MM.1S (cell line): ENCODE data around the gene GYS2.
"Not testable (repeated sequence)": the region's sequence is repeated elsewhere in the genome, so short reads cannot be mapped to it uniquely, and the experiment has no call there.

Experiments used
- DNase-seq: peaks from one replicate; pipeline ENCODE4 v3.0.0-alpha.2; 2015
- H2AFZ ChIP-seq: fragments of 300-600 bp; sonication (generic); 2 replicates; pipeline ENCODE4 v1.6.0; 2016; ENCODE audit warnings: antibody characterized with exemption, low read length
- H3F3A ChIP-seq: fragments of 300-600 bp; sonication (generic); 2 replicates; pipeline ENCODE4 v1.6.1; 2016; ENCODE audit warnings: mild to moderate bottlenecking, antibody characterized with exemption, low read length, moderate library complexity, mixed read lengths; ENCODE audit not compliant: insufficient read depth
- H3K27ac ChIP-seq: fragments of 300-600 bp; sonication (generic); 2 replicates; pipeline ENCODE4 v1.5.1; 2016; ENCODE audit warnings: mild to moderate bottlenecking, low read length
- H3K27me3 ChIP-seq: fragments of 300-600 bp; sonication (generic); replicated peaks from 2 replicates; pipeline ENCODE4 v1.6.0; 2016; ENCODE audit warnings: low read length; ENCODE audit not compliant: insufficient read depth
- H3K36me3 ChIP-seq: fragments of 300-600 bp; sonication (generic); replicated peaks from 2 replicates; pipeline ENCODE4 v1.6.1; 2016; ENCODE audit warnings: mild to moderate bottlenecking, low read length, mixed read lengths; ENCODE audit not compliant: insufficient read depth
- H3K4me1 ChIP-seq: fragments of 300-600 bp; sonication (generic); 2 replicates; pipeline ENCODE4 v1.6.1; 2016; ENCODE audit warnings: low read length, mixed read lengths
- H3K4me2 ChIP-seq: fragments of 300-600 bp; sonication (generic); 2 replicates; pipeline ENCODE4 v1.6.0; 2016; ENCODE audit warnings: low read depth, low read length
- H3K4me3 ChIP-seq: fragments of 300-600 bp; sonication (generic); 2 replicates; pipeline ENCODE4 v1.5.1; 2016; ENCODE audit warnings: low read length, mixed read lengths
- H3K79me2 ChIP-seq: fragments of 300-600 bp; sonication (generic); 2 replicates; pipeline ENCODE4 v1.6.1; 2016; ENCODE audit warnings: mixed run types, low read length, mixed read lengths
- H3K9ac ChIP-seq: fragments of 300-600 bp; sonication (generic); 2 replicates; pipeline ENCODE4 v1.6.1; 2016; ENCODE audit warnings: low read length, mixed read lengths
- H3K9me2 ChIP-seq: fragments of 300-600 bp; sonication (generic); replicated peaks from 2 replicates; pipeline ENCODE4 v1.6.1; 2016; ENCODE audit warnings: mild to moderate bottlenecking, low read length, mixed read lengths; ENCODE audit not compliant: insufficient read depth
- H3K9me3 ChIP-seq: fragments of 300-600 bp; sonication (generic); replicated peaks from 2 replicates; pipeline ENCODE4 v1.6.1; 2016; ENCODE audit warnings: mild to moderate bottlenecking, low read length, mixed read lengths; ENCODE audit not compliant: insufficient read depth
- H4K20me1 ChIP-seq: fragments of 300-600 bp; sonication (generic); 2 replicates; pipeline ENCODE4 v1.6.1; 2016; ENCODE audit warnings: mild to moderate bottlenecking, low read length, moderate library complexity, mixed read lengths; ENCODE audit not compliant: insufficient read depth
- CTCF ChIP-seq: fragments of 300-600 bp; sonication (generic); IDR thresholded peaks from 2 replicates; pipeline ENCODE4 v1.5.1; 2016; ENCODE audit warnings: antibody characterized with exemption, low read length, mixed read lengths
- EZH2 ChIP-seq: fragments of 300-600 bp; sonication (generic); optimal IDR thresholded peaks from 2 replicates; pipeline ENCODE3; 2017; ENCODE audit warnings: low read depth, mild to moderate bottlenecking, antibody characterized with exemption, low read length, mixed read lengths
- EZH2phosphoT487 ChIP-seq: fragments of 300-600 bp; sonication (generic); IDR thresholded peaks from 2 replicates; pipeline ENCODE4 v1.6.1; 2018; ENCODE audit warnings: antibody characterized with exemption, low read length

The GYS2 gene

GRCh38 chr12:21599143-21599999 is 5.3 kb downstream of the GYS2 start:
- Histone ChIP-seq H3K4me1 (no peaks in the 10 kb centered on the region), H3K4me2 (no peak overlapping the region), H3K9ac (no peak overlapping the region), H3K36me3 (no peaks in the 10 kb centered on the region), H3K9me2 (no peaks in the 10 kb centered on the region), H3K9me3 (no peaks in the 10 kb centered on the region), H3K4me3 (no peak overlapping the region), H3F3A (no peaks in the 10 kb centered on the region), H4K20me1 (no peaks in the 10 kb centered on the region), H3K79me2 (no peaks in the 10 kb centered on the region), H3K27ac (no peak overlapping the region), H3K27me3 (no peaks in the 10 kb centered on the region), H2AFZ (no peak overlapping the region)
- no peak for DNase-seq
- TF ChIP-seq CTCF = no peak
- no peak for TF ChIP-seq EZH2phosphoT487
- TF ChIP-seq EZH2 = no peak

- DNase-seq = no peak
- TF ChIP-seq CTCF (no peak), EZH2phosphoT487 (no peak), EZH2 (no peak)
- H3K4me2 ChIP-seq = no peak overlapping the region
- no peaks in the 10 kb centered on the region for H4K20me1 ChIP-seq
- no peaks in the 10 kb centered on the region for H3K9me2 ChIP-seq
- no peak overlapping the region for H2AFZ ChIP-seq
- H3K27ac ChIP-seq = no peak overlapping the region
- H3K4me3 ChIP-seq = no peak overlapping the region
- no peaks in the 10 kb centered on the region for H3K9me3 ChIP-seq
- no peaks in the 10 kb centered on the region for H3F3A ChIP-seq
- no peak overlapping the region for H3K9ac ChIP-seq
- H3K4me1 ChIP-seq = no peaks in the 10 kb centered on the region
- H3K36me3 ChIP-seq = no peaks in the 10 kb centered on the region
- no peaks in the 10 kb centered on the region for H3K79me2 ChIP-seq
- H3K27me3 ChIP-seq = no peaks in the 10 kb centered on the region
These were observed 6.0 kb downstream of the GYS2 start for GRCh38 chr12:21598651-21599050.

GRCh38 chr12:21595356-21595755 is 9.3 kb downstream of the GYS2 start:
- not testable (repeated sequence) for H3F3A ChIP-seq, H3K9ac ChIP-seq, H2AFZ ChIP-seq, H3K4me2 ChIP-seq, H3K4me1 ChIP-seq, H3K9me2 ChIP-seq, H3K9me3 ChIP-seq, H4K20me1 ChIP-seq, H3K27ac ChIP-seq, H3K36me3 ChIP-seq, H3K27me3 ChIP-seq, H3K4me3 ChIP-seq, H3K79me2 ChIP-seq, DNase-seq

GRCh38 chr12:21585485-21585884 is 19.2 kb downstream of the GYS2 start:
- H2AFZ ChIP-seq = no peak overlapping the region
- no peaks in the 10 kb centered on the region for H3K4me1 ChIP-seq
- H3K9me2 ChIP-seq = no peaks in the 10 kb centered on the region
- no peaks in the 10 kb centered on the region for H3K36me3 ChIP-seq
- H3K79me2 ChIP-seq = no peaks in the 10 kb centered on the region
- H3K9ac ChIP-seq = no peak overlapping the region
- H3K27me3 ChIP-seq = no peaks in the 10 kb centered on the region
- no peaks in the 10 kb centered on the region for H4K20me1 ChIP-seq
- H3K9me3 ChIP-seq = no peaks in the 10 kb centered on the region
- H3K4me3 ChIP-seq = no peak overlapping the region
- DNase-seq = no peak
- no peak overlapping the region for H3K4me2 ChIP-seq
- H3F3A ChIP-seq = no peaks in the 10 kb centered on the region
- no peak overlapping the region for H3K27ac ChIP-seq
- TF ChIP-seq EZH2 (no peak), EZH2phosphoT487 (no peak), CTCF (no peak)

- H3K9ac ChIP-seq, H3K36me3 ChIP-seq, H3K27ac ChIP-seq, DNase-seq, H3K4me1 ChIP-seq, H2AFZ ChIP-seq, H3K9me3 ChIP-seq, H3K9me2 ChIP-seq, H3K4me2 ChIP-seq, H3K4me3 ChIP-seq, H3K27me3 ChIP-seq, H3F3A ChIP-seq, H4K20me1 ChIP-seq, H3K79me2 ChIP-seq: not testable (repeated sequence)
These were observed 20.1 kb downstream of the GYS2 start for GRCh38 chr12:21584403-21585182.
